CD4-positive, alpha-beta T cell treated with Interleukin-6 for 4 hours (primary cell): ENCODE results near the gene RASAL3.

ENCODE experiments used
- DNase-seq: peaks from one replicate; pipeline ENCODE4 v3.0.0-alpha.2; 2020; ENCODE audit warnings: mixed read lengths

RASAL3 gene

GRCh38 chr19:15432629-15433518, 31.5 kb downstream of the RASAL3 start:
- peak; percentile 95 for DNase-seq

- DNase-seq: peak; percentile 29
Observed at GRCh38 chr19:15432018-15432494, 32.3 kb downstream of the RASAL3 start.

GRCh38 chr19:15431396-15432017, 32.8 kb downstream of the RASAL3 start:
- no peak for DNase-seq

- DNase-seq: no peak
Observed at GRCh38 chr19:15430526-15431120, 33.7 kb downstream of the RASAL3 start.

- no peak for DNase-seq
Observed at GRCh38 chr19:15429825-15430467, 34.4 kb downstream of the RASAL3 start.

GRCh38 chr19:15428956-15429824, 35.2 kb downstream of the RASAL3 start:
- no peak for DNase-seq

- no peak for DNase-seq
Observed at GRCh38 chr19:15427991-15428471, 36.3 kb downstream of the RASAL3 start.

GRCh38 chr19:15427350-15427700, 37.0 kb downstream of the RASAL3 start:
- no peak for DNase-seq

GRCh38 chr19:15426485-15427349, 37.6 kb downstream of the RASAL3 start:
- no peak for DNase-seq

GRCh38 chr19:15425321-15425950, 38.9 kb downstream of the RASAL3 start:
- DNase-seq: no peak

GRCh38 chr19:15424692-15425272, 39.6 kb downstream of the RASAL3 start:
- DNase-seq: no peak

GRCh38 chr19:15424121-15424520, 40.2 kb downstream of the RASAL3 start:
- DNase-seq: no peak

- DNase-seq: no peak
Observed at GRCh38 chr19:15423130-15423529, 41.2 kb downstream of the RASAL3 start.

- DNase-seq: no peak
Observed at GRCh38 chr19:15422296-15423075, 41.9 kb downstream of the RASAL3 start.

GRCh38 chr19:15421721-15422260, 42.6 kb downstream of the RASAL3 start:
- no peak for DNase-seq

- DNase-seq: no peak
Observed at GRCh38 chr19:15421136-15421695, 43.1 kb downstream of the RASAL3 start.

GRCh38 chr19:15419413-15420025, 44.8 kb downstream of the RASAL3 start:
- no peak for DNase-seq
